Ovary (tissue), 9 donors: ENCODE data around the gene KIAA1328. TPM values are rescaled to one million over a fixed set of nuclear protein-coding genes. Genes with fewer than 3 reads are reported as not detected.

Source experiments
- DNase-seq, 5 donors: peaks; one replicate each; pipeline ENCODE4 v3.0.0-alpha.2; 2019 to 2020
- H3K27ac ChIP-seq, 2 donors: fragments of 200-600 bp; one replicate each; pipeline versions ENCODE4 v1.5.1 to v1.8.0; 2019 to 2022
- H3K27me3 ChIP-seq: fragments of 200-600 bp; one replicate; pipeline ENCODE4 v1.8.0; 2022
- H3K36me3 ChIP-seq: fragments of 200-600 bp; sonication (generic); one replicate; pipeline ENCODE4 v1.5.1; 2019
- H3K4me1 ChIP-seq: one replicate; pipeline ENCODE4 v1.8.1; 2013; ENCODE audit warnings: mild to moderate bottlenecking, moderate library complexity; ENCODE audit not compliant: insufficient read depth
- H3K4me3 ChIP-seq: fragments of 200-600 bp; sonication (generic); one replicate; pipeline ENCODE4 v1.5.1; 2017
- H3K9me3 ChIP-seq, 2 donors: fragments of 200-600 bp in 1 of 2; sonication (generic) in 1 of 2; one replicate each; pipeline versions ENCODE4 v1.5.1 to v1.8.1; 2013 to 2019; ENCODE audit warnings: mild to moderate bottlenecking in 1 of 2, moderate library complexity in 1 of 2
- EP300 ChIP-seq: sonication (generic); formaldehyde crosslinking; IDR thresholded peaks from one replicate; pipeline ENCODE4 v1.6.1; 2017; ENCODE audit warnings: antibody characterized with exemption
- POLR2A ChIP-seq: fragments of 450-650 bp; IDR thresholded peaks from one replicate; pipeline ENCODE4 v1.6.1; 2017; ENCODE audit warnings: antibody characterized with exemption, mild to moderate bottlenecking, moderate library complexity
- WGBS, 3 donors: extraction: QIAGEN DNeasy Blood & Tissue Kit in 1 of 3; methylation state at CpG; one replicate each; pipeline versions ENCODE4 v1.1.5 to v1.1.7; 2013 to 2017; 5-methylcytosine and 5-hydroxymethylcytosine counted together
- intact Hi-C, 4 donors: fragments of 100-400 bp; cut with DNase I; formaldehyde crosslinking; loops; one replicate each; pipeline versions ENCODE4 v1.11.0 to v1.15.1; 2022 to 2023
- polyA plus RNA-seq, 2 donors: library from polyadenylated mRNA; stranded (reverse); fragments of 200-250 nt in 1 of 2; fragments of 350-450 nt in 1 of 2; fragmentation: Illumina TruSeq in 1 of 2; extraction: RNeasy Lipid Tissue Mini Kit (QIAGEN cat#74804) in 1 of 2; gene quantifications; one replicate each; pipeline ENCODE4 v1.2.3, GENCODE V29; 2013 to 2014
- total RNA-seq, 7 donors: library from RNA; depleted of rRNA in 2 of 7; stranded (reverse); fragments of >200 nt in 2 of 7; fragmentation: NEBNext Ultra II Directional in 3 of 7; extraction: Animal tissue kit (Norgen Biotek cat#: 25700) in 3 of 7; gene quantifications; one replicate each; pipeline versions ENCODE4 v1.1.0 to v1.2.4, GENCODE V29; 2016 to 2023
- TF ChIP-seq, protein P1 (sequence below), 3 donors: fragments of 450-650 bp in 2 of 3; fragments of 200-600 bp in 1 of 3; IDR thresholded peaks; one replicate each; pipeline versions ENCODE4 v1.5.1 to v1.8.0; 2016 to 2022; ENCODE audit warnings: antibody characterized with exemption in 3 of 3, mild to moderate bottlenecking in 1 of 3
- donor health status: DM: no; HTN: no; CAD: no; lungs with moderate emphysema.
- donor health status: DM: no; HTN: no; CAD: no.
- donor health status: Bipolar disorder and iron deficiency.
- donor health status: DM: yes; HTN: yes; CAD: no.
- donor health status: DM: no; HTN: no; CAD: no.
- donor health status: DM: yes; HTN: yes; CAD: no.

Gene KIAA1328
- total and polyA plus RNA-seq, 9 donors, result 6.7 to 38.3 (median 18.7) TPM

DNA sequence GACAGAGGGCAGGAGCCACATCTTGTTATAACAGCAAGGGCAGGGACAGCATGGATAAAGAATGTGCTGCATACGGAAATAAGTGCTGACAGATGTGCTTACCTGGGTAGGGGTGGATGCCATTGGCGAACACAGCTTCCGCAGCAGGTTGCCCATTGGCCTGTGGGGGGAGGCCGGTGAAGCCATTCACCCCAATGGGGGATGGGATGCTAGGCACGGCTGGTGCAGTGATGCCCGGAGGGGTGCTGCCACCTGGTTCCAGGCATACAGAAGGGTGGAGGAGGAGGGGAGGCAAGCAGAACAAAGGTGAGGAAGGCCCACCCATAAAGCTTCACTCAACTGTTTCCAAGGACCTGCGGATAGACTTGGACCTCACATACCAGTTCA, 441.7 kb downstream of the KIAA1328 start:
- WGBS, 3 donors, result 75 to 90% (median 86%) methylated on average over 7 of the region's 7 CpGs

DNA sequence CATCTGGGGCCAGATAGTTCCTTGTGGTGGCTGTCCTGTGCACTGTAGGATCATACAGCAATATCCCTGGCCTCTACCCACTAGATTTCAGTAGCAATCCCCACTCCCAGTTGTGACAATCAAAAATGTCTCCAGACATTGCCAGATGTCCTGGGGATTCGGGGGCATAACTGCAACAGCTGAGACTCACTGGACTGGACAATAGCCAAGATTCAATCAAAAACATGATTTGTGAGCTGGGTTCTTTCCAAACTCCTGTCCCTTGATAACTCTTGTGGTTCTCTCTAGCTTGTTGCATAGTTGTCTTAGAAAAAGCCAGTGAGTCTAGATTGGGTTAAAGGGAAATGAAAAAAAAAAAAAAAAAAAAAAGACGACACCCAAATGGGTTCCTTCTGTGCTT, 443.3 kb downstream of the KIAA1328 start:
- DNase-seq, result no peak
- H3K27me3 ChIP-seq, result no peaks in the 10 kb centered on the region
- H3K4me1 ChIP-seq, result no peaks in the 10 kb centered on the region
- no peak overlapping the region for H3K27ac ChIP-seq
- TF ChIP-seq EP300, result no peak
- TF ChIP-seq, protein P1, sequence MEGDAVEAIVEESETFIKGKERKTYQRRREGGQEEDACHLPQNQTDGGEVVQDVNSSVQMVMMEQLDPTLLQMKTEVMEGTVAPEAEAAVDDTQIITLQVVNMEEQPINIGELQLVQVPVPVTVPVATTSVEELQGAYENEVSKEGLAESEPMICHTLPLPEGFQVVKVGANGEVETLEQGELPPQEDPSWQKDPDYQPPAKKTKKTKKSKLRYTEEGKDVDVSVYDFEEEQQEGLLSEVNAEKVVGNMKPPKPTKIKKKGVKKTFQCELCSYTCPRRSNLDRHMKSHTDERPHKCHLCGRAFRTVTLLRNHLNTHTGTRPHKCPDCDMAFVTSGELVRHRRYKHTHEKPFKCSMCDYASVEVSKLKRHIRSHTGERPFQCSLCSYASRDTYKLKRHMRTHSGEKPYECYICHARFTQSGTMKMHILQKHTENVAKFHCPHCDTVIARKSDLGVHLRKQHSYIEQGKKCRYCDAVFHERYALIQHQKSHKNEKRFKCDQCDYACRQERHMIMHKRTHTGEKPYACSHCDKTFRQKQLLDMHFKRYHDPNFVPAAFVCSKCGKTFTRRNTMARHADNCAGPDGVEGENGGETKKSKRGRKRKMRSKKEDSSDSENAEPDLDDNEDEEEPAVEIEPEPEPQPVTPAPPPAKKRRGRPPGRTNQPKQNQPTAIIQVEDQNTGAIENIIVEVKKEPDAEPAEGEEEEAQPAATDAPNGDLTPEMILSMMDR (IDR thresholded peaks at IDR 0.05), result no peak
- TF ChIP-seq POLR2A, result no peak
- H3K4me3 ChIP-seq, result no peak overlapping the region
- 59% methylated on average over 2 of the region's 2 CpGs for WGBS, 3 donors
- intact Hi-C loops, result no loop called here
- H3K9me3 ChIP-seq, result peaks cover 0 to 9% of the 10 kb centered on the region in 2 donors
- H3K36me3 ChIP-seq, result no peaks in the 10 kb centered on the region

More for the DNA sequence above, 441.7 kb downstream of the KIAA1328 start:
- TF ChIP-seq POLR2A, result no peak
- TF ChIP-seq, protein P1 (IDR thresholded peaks at IDR 0.05), result no peak
- TF ChIP-seq EP300, result no peak
- no peaks in the 10 kb centered on the region for H3K27me3 ChIP-seq
- H3K4me3 ChIP-seq, result no peak overlapping the region
- H3K9me3 ChIP-seq, result peaks cover 0 to 8% of the 10 kb centered on the region in 2 donors
- DNase-seq, result no peak
- H3K36me3 ChIP-seq, result no peaks in the 10 kb centered on the region
- intact Hi-C loops, result no loop called here
- H3K27ac ChIP-seq, result no peak overlapping the region
- H3K4me1 ChIP-seq, result no peaks in the 10 kb centered on the region

DNA sequence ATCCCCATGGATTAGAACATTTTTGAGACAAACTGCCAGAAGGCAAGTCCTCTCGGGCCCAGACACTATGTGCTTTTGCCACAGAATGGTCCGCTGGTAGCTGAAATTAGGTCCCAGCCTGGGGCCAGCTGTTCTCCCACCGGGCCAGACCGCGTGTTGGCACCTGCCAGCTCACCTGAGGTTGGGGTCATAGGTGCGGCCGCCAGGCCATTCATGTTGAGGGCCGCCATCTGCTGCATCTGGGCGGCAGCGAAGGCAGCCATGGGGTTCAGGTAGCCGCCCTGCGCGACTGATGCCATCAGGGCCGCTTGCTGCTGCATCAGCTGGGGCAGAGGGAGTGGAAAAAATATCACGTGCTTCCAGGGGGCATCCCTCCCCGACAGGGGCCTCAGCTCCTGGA, 443.9 kb downstream of the KIAA1328 start:
- Histone ChIP-seq H3K4me1 (no peaks in the 10 kb centered on the region), H3K4me3 (no peak overlapping the region), H3K27ac (no peak overlapping the region), H3K36me3 (no peaks in the 10 kb centered on the region), H3K27me3 (no peaks in the 10 kb centered on the region), H3K9me3 (peaks cover 0 to 9% of the 10 kb centered on the region in 2 donors)
- TF ChIP-seq, protein P1 (IDR thresholded peaks at IDR 0.05), result no peak
- TF ChIP-seq POLR2A (no peak), EP300 (no peak)
- no peak for DNase-seq
- WGBS, 3 donors, result 86 to 92% (median 88%) methylated on average over 16 of the region's 16 CpGs
- intact Hi-C loops, result no loop called here

DNA sequence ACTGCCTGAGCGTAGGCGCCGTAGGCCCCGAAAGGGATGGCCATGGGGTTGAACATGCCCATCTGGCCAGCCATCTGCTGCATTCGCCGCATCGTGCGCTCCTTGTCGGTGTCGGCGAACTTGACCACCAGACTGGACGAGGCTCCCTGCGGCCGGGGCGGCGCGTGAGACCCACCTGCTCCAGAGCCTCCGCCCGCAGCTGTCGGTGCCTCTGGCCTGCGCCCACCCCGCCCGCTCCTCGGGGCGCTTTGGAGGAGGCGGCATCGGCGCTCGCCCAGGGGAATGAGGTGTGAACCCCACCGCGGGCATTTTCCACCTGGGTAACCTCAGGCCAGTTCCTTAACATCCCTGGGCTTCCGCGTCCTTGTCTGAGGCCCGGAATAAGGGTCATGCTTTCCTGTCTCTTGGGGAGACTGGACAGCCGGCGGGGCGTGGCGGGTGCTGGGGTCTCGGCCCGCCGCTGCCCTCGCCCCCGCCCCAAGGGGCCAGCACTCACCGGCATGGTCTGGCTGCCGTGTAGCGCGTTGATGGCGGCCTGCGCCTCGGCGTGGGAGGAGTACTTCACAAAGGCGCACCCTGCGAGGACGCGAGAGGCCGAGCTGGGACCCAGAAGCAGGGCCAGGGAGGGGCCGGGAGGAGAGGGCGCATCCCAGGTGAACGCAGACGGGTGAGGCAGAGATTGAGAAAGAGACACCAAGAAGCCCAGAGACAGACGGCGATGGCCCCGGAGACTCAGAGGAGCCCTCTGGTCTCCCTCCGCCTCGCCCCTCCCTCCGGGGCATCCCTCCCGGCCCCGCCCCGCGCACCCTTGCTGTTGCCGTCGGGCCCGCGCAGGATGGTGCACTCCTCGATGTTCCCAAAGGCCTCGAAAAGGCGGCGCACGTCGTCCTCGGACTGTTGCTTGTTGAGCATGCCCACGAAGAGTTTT, 445.6 kb downstream of the KIAA1328 start:
- H3K36me3 ChIP-seq, result no peaks in the 10 kb centered on the region
- intact Hi-C loops, result no loop called here
- no peak for TF ChIP-seq POLR2A
- TF ChIP-seq EP300, result no peak
- TF ChIP-seq, protein P1 (IDR thresholded peaks at IDR 0.05), result no peak
- H3K4me3 ChIP-seq, result no peak overlapping the region
- 30 to 45% (median 40%) methylated on average over 70 to 82 of the region's 82 CpGs for WGBS, 3 donors
- peaks cover 0 to 9% of the 10 kb centered on the region in 2 donors for H3K9me3 ChIP-seq
- H3K27ac ChIP-seq, result no peak overlapping the region
- no peaks in the 10 kb centered on the region for H3K27me3 ChIP-seq
- H3K4me1 ChIP-seq, result no peaks in the 10 kb centered on the region
- DNase-seq, result no peak
